Heart left ventricle (tissue), 16 donors: Measurements from ENCODE around the gene IZUMO3. TPM values are rescaled to one million over a fixed set of nuclear protein-coding genes. Genes with fewer than 3 reads are reported as not detected.

Source experiments
- ATAC-seq, 4 donors: fragments of 200-7000 bp; cut with Tn5 transposase; one replicate each; pipeline ENCODE4 v1.9.1; 2020 to 2022; ENCODE audit warnings: moderate library complexity in 4 of 4, mild to moderate bottlenecking in 3 of 4, moderate number of reproducible peaks in 1 of 4
- DNase-seq, 5 donors: peaks; one replicate each; pipeline ENCODE4 v3.0.0-alpha.2; 2020
- H3K27ac ChIP-seq, 12 donors: fragments of 200-600 bp; sonication (generic) in 4 of 12; one replicate each; pipeline versions ENCODE4 v1.5.0 to v1.8.0; 2016 to 2022; ENCODE audit warnings: mild to moderate bottlenecking in 2 of 12
- H3K27me3 ChIP-seq, 9 donors: fragments of 200-600 bp; sonication (generic) in 2 of 9; one replicate each; pipeline versions ENCODE4 v1.5.1 to v1.8.0; 2016 to 2022; ENCODE audit warnings: mild to moderate bottlenecking in 3 of 9
- H3K36me3 ChIP-seq, 9 donors: fragments of 200-600 bp; sonication (generic) in 2 of 9; one replicate each; pipeline versions ENCODE4 v1.5.0 to v1.8.0; 2018 to 2022; ENCODE audit warnings: mild to moderate bottlenecking in 2 of 9
- H3K4me1 ChIP-seq, 12 donors: fragments of 200-600 bp; sonication (generic) in 4 of 12; one replicate each; pipeline versions ENCODE4 v1.5.0 to v1.8.0; 2016 to 2022; ENCODE audit warnings: mild to moderate bottlenecking in 3 of 12
- H3K4me3 ChIP-seq, 12 donors: fragments of 200-600 bp; sonication (generic) in 4 of 12; one replicate each; pipeline versions ENCODE4 v1.5.0 to v1.8.0; 2017 to 2022; ENCODE audit warnings: mild to moderate bottlenecking in 9 of 12, moderate library complexity in 4 of 12
- H3K9me3 ChIP-seq, 12 donors: fragments of 200-600 bp; sonication (generic) in 4 of 12; one replicate each; pipeline versions ENCODE4 v1.5.0 to v1.8.0; 2016 to 2022; ENCODE audit warnings: mild to moderate bottlenecking in 1 of 12
- CTCF ChIP-seq, 12 donors: fragments of 200-600 bp; sonication (generic) in 4 of 12; IDR thresholded peaks; one replicate each; pipeline versions ENCODE4 v1.5.0 to v1.8.0; 2018 to 2022; ENCODE audit warnings: antibody characterized with exemption in 12 of 12, mild to moderate bottlenecking in 5 of 12
- POLR2A ChIP-seq, 2 donors: fragments of 450-650 bp; IDR thresholded peaks; one replicate each; pipeline ENCODE4 v1.6.1; 2017; ENCODE audit warnings: antibody characterized with exemption in 2 of 2, mild to moderate bottlenecking in 2 of 2, moderate library complexity in 2 of 2
- WGBS, 4 donors: extraction: QIAGEN DNeasy Blood & Tissue Kit in 2 of 4; methylation state at CpG; one replicate each; pipeline versions ENCODE4 v1.1.5 to v1.1.7; 2013 to 2018; 5-methylcytosine and 5-hydroxymethylcytosine counted together
- intact Hi-C, 10 donors: fragments of 100-400 bp; cut with DNase I; formaldehyde crosslinking; loops; one replicate each; pipeline versions ENCODE4 v1.11.1 to v1.14.2; 2022
- long read RNA-seq, 3 donors: library from polyadenylated mRNA; unstranded; transcript quantifications; one replicate each; pipeline ENCODE4 v2.0.0, GENCODE V29; 2020 to 2021
- polyA plus RNA-seq, 2 donors: library from polyadenylated mRNA; stranded (reverse); fragments of 200-250 nt; gene quantifications; one replicate each; pipeline ENCODE4 v1.2.3, GENCODE V29; 2013
- total RNA-seq, 9 donors: library from RNA; depleted of rRNA in 2 of 9; stranded (reverse); fragments of >200 nt in 2 of 9; fragmentation: NEBNext Ultra II Directional in 3 of 9; extraction: Animal tissue kit (Norgen Biotek cat#: 25700) in 3 of 9; gene quantifications; one replicate each; pipeline versions ENCODE4 v1.1.0 to v1.2.4, GENCODE V29; 2016 to 2023
- donor health status: ischemic (EF 13 %, LVEDD 7.1; RV severe dilation, severe dysfunction).
- donor health status: healthy with polysubstance abuse.
- donor health status: DM: no; HTN: yes; CAD: no.
- donor health status: DM: no; HTN: no; CAD: no.
- donor health status: ischemic (EF 25% LVEDD 6.9; RV normal size, moderate dysfunction).
- donor health status: ischemic (EF 25% LVEDD 5.7; RV mildly dilated, moderate dysfunction).
- donor health status: healthy.
- donor health status: DM: yes; HTN: yes; CAD: no.
- donor health status: ischemic (EF 35%, LVEDD 5.7; RV mildly dilated, moderate dysfunction).
- donor health status: nonischemic (EF 11% LVEDD 7.7; RV severe dilation, severe dysfunction).
- donor health status: DM: yes; HTN: yes; CAD: no.
- donor health status: PGD.
- donor health status: ischemic (EF 29% LVEDD 5.4; RV normal size, mild dysfunction).
- donor health status: nonischemic (EF 23%, LVEDD 6.1; RV moderate dilation, normal function).

IZUMO3 gene
- not detected for total RNA-seq
- not detected for polyA plus RNA-seq
- long read RNA-seq, donor 1, result 0 reads
- long read RNA-seq, donor 2, result 0 reads
- long read RNA-seq, donor 3, result 0 reads

GRCh38 chr9:24545847-24546522, at the start of gene IZUMO3:
IZUMO3 (minus strand) TSS chr9:24545897; CDS start chr9:24545649, 248 bp downstream.
- intact Hi-C loops, result no loop called here
- no peak within 1 kb of the TSS for H3K4me3 ChIP-seq
- H3K9me3 ChIP-seq, result peaks cover 0 to 18% (median 0%) of the 10 kb centered on the region in 12 donors
- no peak within 1 kb of the TSS for H3K27ac ChIP-seq
- no peaks in the 10 kb centered on the region for H3K36me3 ChIP-seq
- DNase-seq (no peak), ATAC-seq (no peak)
- no peaks in the 10 kb centered on the region for H3K4me1 ChIP-seq
- 89 to 94% (median 92%) methylated on average over 3 of the region's 3 CpGs for WGBS, 4 donors
- H3K27me3 ChIP-seq, result no peaks in the 10 kb centered on the region
- TF ChIP-seq CTCF (IDR thresholded peaks at IDR 0.05) (no peak), POLR2A (IDR thresholded peaks at IDR 0.05) (no peak)

GRCh38 chr9:24594234-24594850, 48.6 kb upstream of the IZUMO3 start:
- H3K4me1 ChIP-seq, result no peaks in the 10 kb centered on the region
- no peak overlapping the region for H3K27ac ChIP-seq
- intact Hi-C loops, result no loop called here
- ATAC-seq (no peak), DNase-seq (no peak)
- H3K36me3 ChIP-seq, result no peaks in the 10 kb centered on the region
- no peak overlapping the region for H3K4me3 ChIP-seq
- H3K27me3 ChIP-seq, result no peaks in the 10 kb centered on the region
- 67 to 81% (median 72%) methylated on average over 8 of the region's 8 CpGs for WGBS, 4 donors
- H3K9me3 ChIP-seq, result peaks cover 0 to 7% (median 0%) of the 10 kb centered on the region in 12 donors
- TF ChIP-seq CTCF (IDR thresholded peaks at IDR 0.05) (no peak), POLR2A (IDR thresholded peaks at IDR 0.05) (no peak)

GRCh38 chr9:24590432-24590831, 44.7 kb upstream of the IZUMO3 start:
- no peak overlapping the region for H3K4me3 ChIP-seq
- no peaks in the 10 kb centered on the region for H3K36me3 ChIP-seq
- H3K9me3 ChIP-seq, result peaks cover 0 to 18% (median 5%) of the 10 kb centered on the region in 12 donors
- no peak for TF ChIP-seq POLR2A (IDR thresholded peaks at IDR 0.05)
- no peak for TF ChIP-seq CTCF (IDR thresholded peaks at IDR 0.05)
- WGBS, 4 donors, result 46 to 61% (median 51%) methylated on average over 1 of the region's 1 CpG
- intact Hi-C loops, result no loop called here
- DNase-seq (no peak), ATAC-seq (no peak)
- no peaks in the 10 kb centered on the region for H3K4me1 ChIP-seq
- H3K27ac ChIP-seq, result no peak overlapping the region
- no peaks in the 10 kb centered on the region for H3K27me3 ChIP-seq

- intact Hi-C loops, result loop anchor here in 1 of 10 donors (10.0 kb wide), 1 partner anchor 57 kb away; no protein-coding TSS in a partner anchor
- no peak overlapping the region for H3K27ac ChIP-seq
- ATAC-seq, result no peak
These were observed 42.2 kb upstream of the IZUMO3 start for GRCh38 chr9:24587883-24588282.

More at GRCh38 chr9:24587883-24588282, 42.2 kb upstream of the IZUMO3 start:
- Histone ChIP-seq H3K9me3 (peaks cover 0 to 26% (median 6%) of the 10 kb centered on the region in 12 donors), H3K36me3 (no peaks in the 10 kb centered on the region), H3K4me1 (no peaks in the 10 kb centered on the region), H3K27me3 (no peaks in the 10 kb centered on the region), H3K4me3 (no peak overlapping the region)
- WGBS, 4 donors, result 60 to 66% (median 64%) methylated on average over 2 of the region's 2 CpGs
- DNase-seq, result no peak
- TF ChIP-seq CTCF (IDR thresholded peaks at IDR 0.05) (no peak), POLR2A (IDR thresholded peaks at IDR 0.05) (no peak)
